GM21515 (cell line): Measurements from ENCODE around the gene RAE1.

Source experiments
- ATAC-seq: cut with Tn5 transposase; IDR thresholded peaks from one replicate; pipeline ENCODE4 v1.9.1; 2021; ENCODE audit not compliant: unreplicated experiment

RAE1 gene

DNA sequence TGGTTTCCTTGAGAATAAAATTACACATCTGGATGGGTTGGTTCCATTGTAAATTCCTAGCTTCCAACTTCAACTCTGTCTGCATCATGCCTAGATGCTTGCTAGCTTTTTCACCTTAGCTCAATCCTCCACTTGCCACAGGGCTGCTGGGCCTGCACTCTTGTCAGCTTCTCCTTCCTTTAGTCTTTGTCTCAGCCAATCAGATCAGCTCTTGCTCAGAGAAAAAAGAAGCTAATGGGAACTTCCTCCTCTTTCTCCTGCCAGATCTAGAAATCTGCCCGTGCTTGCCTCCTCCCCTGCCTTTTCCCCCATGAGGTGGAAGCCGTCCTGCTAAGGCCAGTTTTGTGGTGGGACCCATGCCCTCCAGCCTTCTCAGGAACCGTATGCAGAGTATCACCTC, 18.5 kb downstream of the RAE1 start:
- no peak for ATAC-seq

DNA sequence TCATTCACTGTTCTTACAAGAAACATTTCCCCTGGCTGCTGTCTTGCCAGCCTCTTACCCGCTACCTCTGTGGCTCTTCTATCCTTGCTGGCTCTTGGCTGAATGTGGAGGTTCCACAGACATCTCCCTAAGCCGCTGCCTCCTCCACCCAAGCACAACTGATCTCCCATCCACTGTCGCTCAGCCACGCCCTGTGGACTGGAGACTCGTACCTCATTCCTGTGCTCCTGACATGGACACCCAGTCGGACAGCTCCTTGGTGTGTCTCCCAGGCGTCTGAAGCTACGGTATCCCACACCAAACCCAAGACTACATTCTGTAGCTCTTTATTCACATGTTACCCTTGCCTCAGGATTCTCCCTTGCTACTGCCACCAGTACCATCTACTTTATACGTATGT, 19.3 kb downstream of the RAE1 start:
- no peak for ATAC-seq

DNA sequence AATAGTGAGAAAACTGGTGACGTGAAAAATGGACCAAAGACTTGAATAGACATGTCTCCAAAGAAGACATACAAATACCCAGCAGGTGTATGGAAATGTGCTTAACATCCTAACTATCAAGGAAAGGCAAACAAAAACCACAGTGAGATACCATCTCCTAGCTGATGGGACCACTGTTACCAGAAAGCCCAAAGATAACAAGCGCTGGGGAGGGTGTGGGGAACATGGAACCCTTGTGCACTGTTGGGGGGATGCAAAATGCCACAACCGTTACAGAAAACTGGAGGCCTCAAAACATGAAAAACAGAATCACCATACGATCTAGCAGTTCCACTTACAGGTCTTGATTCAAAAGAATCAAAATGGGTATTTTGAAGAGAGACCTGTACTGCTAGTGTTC, 20.3 kb downstream of the RAE1 start:
- no peak for ATAC-seq

DNA sequence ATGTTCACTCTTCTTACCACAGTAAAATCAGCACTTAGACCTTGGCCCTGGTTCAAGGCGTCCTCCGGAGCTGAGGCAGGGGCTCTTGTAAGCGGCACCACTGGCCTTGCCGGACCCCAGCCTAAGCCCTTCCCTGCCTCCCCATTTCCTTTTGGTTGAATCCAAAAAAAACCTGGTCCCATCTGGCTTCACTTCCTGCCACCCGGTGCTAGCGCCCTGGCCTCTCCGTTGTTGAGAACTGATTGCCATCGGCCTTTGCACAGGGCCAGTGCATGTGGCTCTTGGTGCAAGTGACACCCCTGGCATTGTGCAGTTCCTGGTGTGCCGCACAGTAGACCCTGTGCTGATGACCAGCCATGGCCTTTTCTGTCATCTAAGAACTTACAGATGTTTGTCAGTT, 21.1 kb downstream of the RAE1 start:
- ATAC-seq = no peak

DNA sequence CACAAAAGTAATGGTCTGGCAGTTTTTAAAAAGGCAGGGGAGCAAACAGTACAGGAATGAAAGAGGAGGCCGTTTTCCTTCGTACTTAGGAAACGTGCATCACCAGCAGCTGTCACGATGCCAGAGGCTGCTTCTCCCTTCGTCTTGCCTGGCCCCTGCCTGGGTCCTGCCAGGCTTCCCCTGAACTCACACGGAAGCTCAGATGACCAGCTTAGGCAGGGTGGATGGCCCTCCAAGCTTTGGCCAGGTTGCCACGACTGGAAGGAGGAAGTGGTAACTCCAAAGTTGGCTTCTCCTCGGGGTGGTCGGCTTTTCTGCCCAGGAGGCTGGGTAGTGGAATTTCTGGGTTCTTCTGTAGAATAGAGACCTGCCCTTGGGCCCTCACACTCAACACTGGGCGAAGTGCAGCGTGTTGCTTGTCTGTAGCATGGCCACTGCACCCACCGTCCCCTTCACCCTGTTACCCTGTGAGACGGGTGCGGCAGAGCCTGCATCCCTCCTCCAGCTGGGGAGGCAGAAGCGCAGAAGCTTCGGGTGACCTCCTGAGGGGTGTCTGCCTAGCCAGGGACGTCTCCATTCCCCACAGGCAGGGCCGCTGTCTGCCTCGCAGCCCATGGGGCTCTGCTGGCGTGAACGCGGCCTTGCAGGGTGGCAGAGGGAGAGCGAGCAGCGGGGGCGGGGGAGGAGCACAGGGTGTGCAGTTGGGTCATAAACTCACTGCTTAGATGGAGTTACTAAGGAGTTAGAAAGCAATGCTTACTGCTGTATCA, 21.7 kb downstream of the RAE1 start:
- ATAC-seq = no peak

DNA sequence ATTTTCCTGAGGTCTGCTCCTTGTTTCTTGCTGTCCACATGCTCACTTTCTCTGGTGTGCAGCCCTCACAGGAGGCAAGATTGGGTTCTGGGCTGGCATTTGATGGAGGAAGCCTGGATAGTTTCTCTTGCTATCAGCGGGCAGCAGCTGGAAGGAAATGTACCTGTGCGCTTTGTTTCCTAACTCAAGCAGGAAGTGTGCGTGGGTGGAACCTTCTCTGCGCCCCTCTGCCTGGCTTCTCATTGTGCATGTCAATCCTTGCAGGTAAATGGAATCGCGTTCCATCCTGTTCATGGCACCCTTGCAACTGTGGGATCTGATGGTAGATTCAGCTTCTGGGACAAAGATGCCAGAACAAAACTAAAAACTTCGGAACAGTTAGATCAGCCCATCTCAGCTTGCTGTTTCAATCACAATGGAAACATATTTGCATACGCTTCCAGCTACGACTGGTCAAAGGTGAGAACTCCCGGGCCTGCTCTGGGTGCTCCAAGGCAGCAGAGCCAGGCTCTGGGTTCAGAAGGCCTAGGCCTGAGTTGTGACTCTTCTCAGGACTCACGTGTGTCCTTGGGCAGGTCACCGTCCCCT, 23.4 kb downstream of the RAE1 start:
- ATAC-seq = no peak

DNA sequence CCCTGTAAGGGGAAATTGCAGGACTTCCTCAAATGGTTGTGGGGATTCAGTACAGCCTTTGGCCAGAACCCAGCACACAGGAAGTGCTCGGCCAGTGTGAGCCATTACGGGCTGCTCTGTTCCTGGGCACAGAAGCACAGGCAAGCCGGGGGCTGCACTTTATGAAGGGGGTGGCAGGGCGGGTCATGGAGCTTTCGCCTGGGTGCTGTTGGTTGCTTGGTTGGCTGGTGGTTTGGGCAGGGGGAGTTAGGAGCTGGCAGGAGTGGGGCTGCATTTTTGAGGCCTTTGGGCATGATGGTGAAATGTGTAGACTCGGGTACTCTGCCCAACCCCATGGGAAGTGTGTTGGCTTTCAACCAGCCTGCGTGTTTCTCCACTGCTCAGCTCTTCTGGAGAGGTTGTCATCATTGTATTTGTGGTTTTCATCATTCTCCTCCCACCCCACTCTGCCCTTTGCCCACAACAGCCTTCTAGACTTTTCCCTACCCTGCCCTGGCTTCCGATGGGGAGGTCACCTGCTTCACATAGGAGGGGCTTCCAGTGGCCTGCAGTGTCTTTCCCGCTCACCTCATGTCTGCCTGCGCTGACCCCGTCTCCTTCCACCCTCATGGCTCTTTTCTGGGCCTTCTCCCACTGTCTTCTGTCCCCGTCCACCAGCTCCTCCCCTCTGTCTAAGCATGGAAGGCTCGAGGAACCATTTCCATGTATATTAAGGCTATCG, 24.0 kb downstream of the RAE1 start:
- no peak for ATAC-seq

DNA sequence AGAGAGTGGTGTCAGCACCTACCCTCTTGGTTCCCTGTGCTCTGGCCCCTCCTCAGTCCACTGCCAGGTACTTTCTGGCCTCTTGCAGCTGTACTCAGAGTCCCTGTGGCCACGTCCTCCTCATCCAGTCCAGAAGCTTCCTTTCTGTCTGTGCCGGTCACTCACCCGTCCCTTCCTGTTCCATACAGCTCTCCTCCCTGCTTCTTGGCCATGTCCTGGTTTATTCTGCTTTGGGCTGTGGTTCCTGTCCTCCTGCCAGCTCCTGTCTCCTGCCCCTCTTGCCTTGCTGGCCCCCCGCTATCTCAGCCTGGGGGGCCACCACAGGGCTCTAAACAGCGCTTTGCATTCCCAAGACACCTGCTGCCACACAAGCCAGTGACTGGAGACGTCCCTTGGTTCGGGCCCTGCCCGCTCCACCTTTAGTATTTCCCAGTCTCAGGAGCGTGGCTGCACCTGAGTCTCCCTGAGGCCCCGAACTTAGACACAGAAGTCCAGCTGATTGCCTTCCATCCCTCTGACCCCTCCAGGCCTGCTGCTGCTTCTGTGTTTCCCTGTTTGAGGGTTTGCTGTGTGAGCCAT, 24.7 kb downstream of the RAE1 start:
- ATAC-seq = no peak

DNA sequence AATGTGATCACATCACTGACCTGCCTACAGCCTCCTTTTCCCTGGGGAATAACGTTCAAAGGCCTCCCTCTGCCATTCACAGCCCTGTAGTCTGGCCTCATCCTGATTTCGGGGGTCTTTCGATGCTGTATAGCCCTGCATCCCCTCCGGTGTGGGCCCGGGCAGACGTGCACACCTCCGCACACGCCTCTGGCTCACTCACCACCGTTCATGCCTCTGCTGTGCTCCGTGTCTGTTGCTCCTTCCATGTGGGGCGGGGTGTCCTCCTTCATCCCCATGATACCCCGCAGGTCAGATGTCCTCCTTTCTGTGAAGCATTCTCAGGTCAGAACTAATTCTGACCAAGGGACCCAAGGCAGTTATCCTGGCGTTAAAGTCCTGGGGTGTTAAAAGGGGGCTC, 26.3 kb downstream of the RAE1 start:
- no peak for ATAC-seq

DNA sequence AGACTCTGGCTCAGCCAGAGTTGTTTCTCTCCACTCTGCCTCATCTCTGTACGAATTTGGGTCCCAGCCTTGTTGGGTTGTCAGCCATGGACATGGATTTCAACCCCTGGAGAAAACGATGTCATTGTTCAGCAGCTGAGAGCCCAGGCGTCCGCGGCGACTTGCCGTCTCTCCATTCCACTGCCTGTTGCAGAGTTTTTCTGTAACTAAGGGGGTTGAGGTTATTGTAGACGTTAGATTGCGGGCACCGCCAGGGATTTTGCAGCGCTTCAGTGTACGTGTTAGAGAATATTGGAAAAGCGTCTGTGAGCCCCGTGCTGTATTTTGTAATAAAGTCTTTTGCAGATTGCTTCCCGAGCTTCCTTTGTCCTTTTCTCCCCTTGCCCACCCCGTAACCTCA, 27.1 kb downstream of the RAE1 start:
- no peak for ATAC-seq

DNA sequence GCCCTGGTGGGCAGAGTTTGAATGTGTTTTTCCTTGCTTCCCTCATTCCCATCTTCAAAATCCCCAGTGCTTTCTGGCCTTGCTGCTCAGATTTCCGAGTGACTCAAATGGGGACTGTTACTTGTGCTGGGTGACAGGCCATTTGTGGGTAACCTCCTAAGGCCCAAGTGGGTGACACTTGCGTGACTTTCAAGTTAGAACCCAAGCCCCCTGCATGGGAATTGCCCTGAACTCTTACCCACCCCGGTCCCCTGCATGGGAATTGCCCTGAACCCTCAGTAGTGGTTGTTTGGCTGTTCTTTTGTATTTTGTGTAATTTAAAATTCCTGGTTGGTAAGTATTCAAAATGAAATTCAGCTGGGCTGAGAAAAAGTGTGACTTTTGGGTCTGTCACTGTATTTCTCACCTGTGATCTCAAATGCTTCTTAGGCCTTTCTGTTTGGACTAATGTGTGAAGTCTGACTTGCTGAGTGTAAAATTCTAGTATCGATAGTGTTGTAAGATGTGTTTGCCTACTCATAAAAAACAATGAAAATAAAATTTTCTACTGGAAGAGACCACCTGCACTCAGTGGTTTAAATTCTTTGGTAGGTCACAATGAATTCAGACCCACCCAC, 27.7 kb downstream of the RAE1 start:
- ATAC-seq = no peak

DNA sequence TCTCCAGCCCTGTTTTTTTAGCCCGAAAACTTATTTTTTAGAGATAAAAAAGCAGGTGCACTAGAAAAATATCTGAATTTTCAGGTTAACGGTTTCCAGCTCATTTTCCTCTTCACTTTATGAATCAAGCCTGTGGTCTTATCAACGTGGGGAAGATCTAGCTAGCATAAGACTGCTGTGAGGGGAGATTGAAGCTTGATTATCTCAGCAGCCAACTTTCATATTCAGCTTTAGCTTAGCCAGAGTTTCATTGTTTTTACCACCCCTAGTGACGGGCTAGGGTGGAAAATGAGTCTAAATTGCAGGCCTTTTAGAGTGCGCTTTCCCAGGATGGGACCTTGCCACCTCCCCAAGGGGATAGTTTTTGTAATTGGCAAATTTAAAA, 28.2 kb downstream of the RAE1 start:
- ATAC-seq = no peak

DNA sequence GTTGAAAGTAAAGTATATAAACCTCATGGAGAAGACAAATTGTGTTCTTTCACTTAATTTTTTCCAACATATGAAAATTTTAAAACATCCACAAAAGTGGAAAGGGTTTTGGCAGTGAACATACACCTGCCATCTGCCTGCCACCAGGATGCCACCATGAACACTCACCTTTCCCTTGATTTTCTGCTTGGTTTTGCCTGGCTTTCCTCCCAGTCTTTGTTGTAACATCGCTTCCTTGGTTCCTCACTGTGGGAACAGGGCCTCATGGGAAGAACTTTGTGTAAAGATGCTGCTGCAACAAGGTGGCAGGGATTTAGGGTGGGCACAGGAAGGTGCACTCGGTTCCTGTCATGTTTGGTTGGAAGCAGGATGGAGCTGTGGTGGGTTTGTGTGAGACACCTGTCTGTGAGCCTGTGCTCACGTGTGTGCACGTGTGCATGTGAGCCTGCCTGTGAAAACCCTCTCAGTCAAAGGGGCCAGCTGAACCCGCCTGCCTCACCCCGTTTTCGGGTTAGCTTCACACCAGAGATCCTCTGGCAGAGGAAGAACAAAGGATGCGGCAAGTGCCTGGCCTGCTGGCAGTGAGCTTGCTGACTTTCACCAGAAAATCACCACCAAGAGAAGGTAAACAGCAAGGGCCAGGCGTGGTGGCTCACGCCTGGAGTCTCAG, 29.2 kb downstream of the RAE1 start:
- no peak for ATAC-seq

DNA sequence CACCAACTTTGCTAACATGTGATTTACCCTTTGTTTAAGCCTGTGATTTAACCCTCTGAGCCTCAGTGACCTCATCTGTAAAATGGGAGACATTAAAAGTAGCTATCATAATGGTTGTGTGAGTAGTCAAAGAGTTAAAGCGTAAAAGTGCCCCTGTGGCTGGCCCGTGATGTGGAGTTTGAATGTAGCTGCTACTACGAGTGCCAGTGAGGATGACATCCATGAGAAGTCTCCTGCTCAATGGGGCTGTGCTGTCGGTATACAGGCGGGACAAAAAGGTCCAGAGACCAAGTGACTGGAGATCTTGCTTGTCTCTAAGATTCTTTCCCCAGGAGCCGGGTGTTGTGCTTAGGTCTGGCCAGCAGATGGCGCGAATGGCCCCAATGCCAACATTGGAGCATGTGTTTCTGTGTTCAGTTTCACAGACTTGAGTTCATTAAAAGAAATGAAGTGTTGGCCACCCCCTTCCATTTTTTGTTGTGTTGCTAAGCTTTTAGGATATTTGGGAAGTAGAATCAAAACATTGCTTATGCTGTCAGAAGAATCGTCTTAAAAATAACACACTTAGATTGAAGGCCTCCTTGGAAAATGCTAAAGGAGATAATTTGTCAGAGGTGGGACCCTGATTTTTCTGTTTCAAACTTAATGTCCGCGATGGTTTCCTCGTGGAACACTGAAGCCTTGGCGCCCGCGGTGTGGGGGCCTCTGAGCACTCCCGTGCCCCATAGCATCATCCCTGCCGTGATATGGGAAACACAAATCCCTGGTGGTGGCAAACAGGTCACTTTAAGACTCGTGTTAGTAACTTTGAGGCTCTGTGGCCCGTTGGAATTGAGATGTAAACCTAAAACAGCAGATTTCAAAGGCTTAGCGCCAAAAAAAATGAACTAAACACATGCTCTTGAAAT, 30.8 kb downstream of the RAE1 start:
- no peak for ATAC-seq

DNA sequence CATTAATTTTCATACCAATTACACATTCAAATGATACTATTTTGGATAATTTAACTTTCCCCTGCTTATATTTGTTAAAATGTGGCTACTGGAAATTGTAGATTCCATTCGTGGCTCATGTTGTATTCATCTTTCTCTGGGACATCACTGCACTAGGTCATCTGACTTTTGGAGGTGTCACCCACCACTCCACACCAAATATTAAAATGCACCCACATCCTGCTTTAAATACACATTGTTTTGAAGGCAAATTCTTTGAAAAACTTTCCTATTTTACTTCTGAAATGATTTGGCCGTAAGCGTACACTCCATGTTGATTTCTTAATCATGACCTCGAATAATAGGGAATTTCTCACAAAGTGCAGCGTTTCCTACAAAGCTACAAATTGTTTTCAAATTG, 31.5 kb downstream of the RAE1 start:
- ATAC-seq = no peak

DNA sequence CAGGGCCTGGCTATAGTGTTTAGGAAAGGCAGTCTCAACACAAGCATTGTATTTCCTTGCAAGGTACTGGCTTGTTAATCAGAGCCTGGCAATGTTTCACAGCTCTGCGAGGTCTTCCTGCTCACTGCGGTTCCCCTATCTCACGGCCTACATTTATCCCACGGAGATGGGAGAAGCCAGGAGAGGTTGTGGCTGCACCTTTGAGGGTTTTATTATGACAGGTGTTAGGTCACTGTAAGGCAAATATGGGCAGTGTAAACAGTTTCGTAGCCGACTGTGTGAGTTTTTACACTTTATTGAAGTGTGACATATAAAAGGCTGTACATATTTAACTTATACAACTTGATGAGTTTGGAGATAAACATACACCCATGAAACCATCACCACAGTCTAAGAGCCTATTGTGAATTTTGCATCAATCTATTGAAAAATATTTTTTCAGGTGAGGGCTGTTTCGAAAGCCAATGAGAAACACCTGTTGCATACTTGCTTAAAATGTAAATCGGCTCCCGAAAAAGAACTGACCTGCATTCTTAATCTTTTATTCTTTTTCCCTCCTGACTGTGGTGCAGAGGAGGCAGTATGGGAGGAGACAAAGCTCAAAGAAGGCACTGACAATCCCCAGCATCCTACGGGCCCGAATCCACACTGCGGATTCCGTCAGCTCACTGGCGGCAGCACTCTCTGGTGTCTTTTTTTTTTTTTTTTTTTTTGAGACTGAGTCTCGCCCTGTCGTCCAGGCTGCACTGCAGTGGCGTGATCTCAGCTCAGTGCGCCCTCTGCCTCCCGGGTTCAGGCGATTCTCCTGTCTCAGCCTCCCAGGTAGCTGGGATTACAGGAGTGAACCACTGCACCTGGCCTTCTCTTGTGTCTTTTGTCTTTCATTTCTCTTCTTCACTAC, 32.6 kb downstream of the RAE1 start:
- no peak for ATAC-seq

DNA sequence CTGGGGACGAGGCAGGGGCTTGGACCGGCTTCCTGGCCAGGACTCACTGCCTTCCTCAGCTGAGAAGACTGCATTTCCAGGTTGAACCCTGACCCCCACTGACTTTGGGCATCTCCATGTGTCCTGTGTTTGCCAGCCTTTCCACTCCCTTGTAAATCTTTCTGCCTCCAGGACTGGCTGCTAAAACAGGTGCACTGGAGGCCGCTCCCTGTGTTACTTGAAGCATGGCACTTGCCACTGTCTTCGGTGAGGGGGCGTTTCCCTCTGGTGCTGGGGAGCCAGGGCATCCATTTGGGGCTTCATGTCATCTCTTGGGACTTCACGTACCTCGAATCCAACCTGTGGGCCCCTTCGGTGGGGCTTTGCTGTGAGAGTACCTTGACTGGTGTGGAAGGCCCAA, 33.4 kb downstream of the RAE1 start:
- no peak for ATAC-seq

DNA sequence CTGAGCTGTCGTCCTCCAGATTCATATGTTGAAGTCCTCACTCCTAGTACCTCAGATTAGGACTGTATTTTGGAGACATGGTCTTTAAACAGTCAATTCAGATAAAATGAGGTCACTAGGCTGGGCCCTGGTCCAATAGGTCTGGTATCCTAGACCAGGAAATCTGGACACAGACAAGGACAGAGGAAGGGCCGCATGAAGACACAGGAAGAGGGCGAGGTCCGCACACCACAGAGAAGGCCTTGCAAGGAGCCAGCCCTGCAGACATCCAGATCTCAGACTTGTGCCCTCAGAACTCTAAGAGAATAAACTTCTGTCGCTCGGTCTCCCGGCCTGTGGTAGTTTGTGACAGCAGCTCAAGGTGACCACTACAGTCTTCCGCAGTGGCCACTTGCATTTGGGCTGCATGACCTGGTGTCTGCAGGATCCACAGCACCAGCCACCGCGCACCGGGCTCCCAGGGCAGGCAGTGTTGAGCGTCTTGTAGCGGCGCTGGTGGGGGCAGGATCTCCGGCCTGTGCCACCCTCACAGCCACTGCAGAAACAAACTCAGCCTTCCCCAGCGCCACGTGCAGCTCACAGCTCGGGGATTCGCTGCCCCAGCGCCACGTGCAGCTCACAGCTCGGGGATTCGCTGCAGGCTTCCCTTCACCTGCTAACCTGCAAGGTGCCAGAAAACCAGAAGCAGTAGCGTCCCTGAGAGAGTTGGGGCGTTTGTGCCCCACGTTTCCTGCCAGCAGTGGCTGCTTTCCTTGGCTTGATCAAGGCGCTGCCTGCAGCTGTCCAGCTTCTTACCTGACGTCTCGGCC, 34.1 kb downstream of the RAE1 start:
- ATAC-seq = no peak
